Small intestine (tissue), 7 donors: ENCODE results near the gene NLK. TPM values are rescaled to one million over a fixed set of nuclear protein-coding genes. Genes with fewer than 3 reads are reported as not detected.
"Not testable (repeated sequence)": the region's sequence is repeated elsewhere in the genome, so short reads cannot be mapped to it uniquely, and the experiment has no call there.

Experiments
- DNase-seq, 2 donors: peaks; one replicate each; pipeline versions ENCODE4 v3.0.0 to v3.0.0-alpha.2; 2013
- FAIRE-seq: peaks from 2 replicates; lab custom pipeline; 2012; peaks lifted over from hg19 to GRCh38; lab: Jason Lieb, UNC
- H3K27ac ChIP-seq, 3 donors: one replicate each; pipeline ENCODE4 v1.5.1; 2013; ENCODE audit warnings: low read length in 2 of 3, mild to moderate bottlenecking in 2 of 3, control low read depth in 1 of 3, inconsistent platforms in 1 of 3, low read depth in 1 of 3, moderate library complexity in 1 of 3
- H3K27me3 ChIP-seq, 3 donors: one replicate each; pipeline ENCODE4 v1.6.1; 2013; ENCODE audit warnings: low read length in 3 of 3, inconsistent platforms in 1 of 3; ENCODE audit not compliant: control insufficient read depth in 3 of 3, insufficient read depth in 3 of 3
- H3K36me3 ChIP-seq, 3 donors: one replicate each; pipeline ENCODE4 v1.6.1; 2013; ENCODE audit warnings: low read length in 3 of 3, inconsistent platforms in 1 of 3, low read depth in 1 of 3, mild to moderate bottlenecking in 1 of 3, moderate library complexity in 1 of 3; ENCODE audit not compliant: control insufficient read depth in 3 of 3, insufficient read depth in 2 of 3
- H3K4me1 ChIP-seq, 3 donors: one replicate each; pipeline ENCODE4 v1.6.1; 2013; ENCODE audit warnings: low read length in 2 of 3, inconsistent platforms in 1 of 3, low read depth in 1 of 3, mild to moderate bottlenecking in 1 of 3, moderate library complexity in 1 of 3; ENCODE audit not compliant: control insufficient read depth in 3 of 3, insufficient read depth in 2 of 3
- H3K4me3 ChIP-seq, 3 donors: one replicate each; pipeline ENCODE4 v1.5.1; 2013; ENCODE audit warnings: low read length in 3 of 3, control low read depth in 1 of 3, inconsistent platforms in 1 of 3, low read depth in 1 of 3, mild to moderate bottlenecking in 1 of 3, moderate library complexity in 1 of 3
- H3K9me3 ChIP-seq, 2 donors: one replicate each; pipeline ENCODE4 v1.6.1; 2013; ENCODE audit warnings: low read depth in 1 of 2, low read length in 1 of 2; ENCODE audit not compliant: control insufficient read depth in 2 of 2, insufficient read depth in 1 of 2
- WGBS, 3 donors: extraction: QIAGEN DNeasy Blood & Tissue Kit; methylation state at CpG; one replicate each; pipeline ENCODE4 v1.1.7; 2013; 5-methylcytosine and 5-hydroxymethylcytosine counted together
- polyA plus RNA-seq, 4 donors: library from polyadenylated mRNA; stranded (reverse) in 3 of 4; unstranded in 1 of 4; fragments of 200-250 nt in 3 of 4; fragments of 120-200 nt in 1 of 4; gene quantifications; one replicate each; pipeline versions ENCODE4 v1.2.1 to v1.2.3, GENCODE V29; 2013
- donor health status: healthy with polysubstance abuse.
- donor health status: control.
- donor health status: control.
- donor health status: Bipolar disorder and iron deficiency.
- donor health status: healthy.

Gene NLK
- polyA plus RNA-seq, 4 donors = 7.0 to 13.3 (median 10.0) TPM

GRCh38 chr17:28031174-28031573 lies 11.3 kb upstream of the NLK start:
- H3K27ac ChIP-seq = no peak overlapping the region
- no peaks in the 10 kb centered on the region for H3K4me1 ChIP-seq
- H3K9me3 ChIP-seq = no peaks in the 10 kb centered on the region
- H3K36me3 ChIP-seq = no peaks in the 10 kb centered on the region
- no peaks in the 10 kb centered on the region for H3K27me3 ChIP-seq
- FAIRE-seq (no peak), DNase-seq (no peak)
- no peak overlapping the region for H3K4me3 ChIP-seq
- WGBS, 3 donors = 64 to 77% (median 75%) methylated on average over 6 of the region's 6 CpGs

- WGBS, 3 donors = 64 to 77% (median 76%) methylated on average over 8 of the region's 8 CpGs
- DNase-seq (no peak), FAIRE-seq (no peak)
- H3K27ac ChIP-seq = peak overlapping the region in 1 of 3 donors; percentile 5
- H3K27me3 ChIP-seq = no peaks in the 10 kb centered on the region
- no peaks in the 10 kb centered on the region for H3K36me3 ChIP-seq
- H3K4me3 ChIP-seq = no peak overlapping the region
- H3K9me3 ChIP-seq = no peaks in the 10 kb centered on the region
- H3K4me1 ChIP-seq = no peaks in the 10 kb centered on the region
Measured at GRCh38 chr17:28033972-28034714, 8.3 kb upstream of the NLK start.

GRCh38 chr17:28035452-28035851 lies 7.0 kb upstream of the NLK start:
- H3K4me1 ChIP-seq, FAIRE-seq, H3K27ac ChIP-seq, H3K4me3 ChIP-seq, H3K9me3 ChIP-seq, H3K36me3 ChIP-seq, H3K27me3 ChIP-seq, DNase-seq: not testable (repeated sequence)
- WGBS, 3 donors = 88 to 92% (median 91%) methylated on average over 3 to 4 of the region's 4 CpGs

GRCh38 chr17:28035884-28036283 lies 6.6 kb upstream of the NLK start:
- 85 to 91% (median 90%) methylated on average over 2 of the region's 2 CpGs for whole genome bisulfite sequencing, 3 donors
- H3K36me3 ChIP-seq, FAIRE-seq, H3K27ac ChIP-seq, H3K27me3 ChIP-seq, DNase-seq, H3K4me3 ChIP-seq, H3K9me3 ChIP-seq, H3K4me1 ChIP-seq: not testable (repeated sequence)

GRCh38 chr17:28038802-28039201 lies 3.7 kb upstream of the NLK start:
- DNase-seq (no peak), FAIRE-seq (no peak)
- no peak overlapping the region for H3K4me3 ChIP-seq
- 13 to 18% (median 14%) methylated on average over 1 of the region's 1 CpG for WGBS, 3 donors
- peaks cover 0 to 11% (median 2%) of the 10 kb centered on the region in 3 donors for H3K4me1 ChIP-seq
- H3K27me3 ChIP-seq = no peaks in the 10 kb centered on the region
- H3K36me3 ChIP-seq = no peaks in the 10 kb centered on the region
- H3K27ac ChIP-seq = no peak overlapping the region
- H3K9me3 ChIP-seq = no peaks in the 10 kb centered on the region

GRCh38 chr17:28039251-28039650 lies 3.2 kb upstream of the NLK start:
- no peak overlapping the region for H3K4me3 ChIP-seq
- H3K27me3 ChIP-seq = no peaks in the 10 kb centered on the region
- H3K36me3 ChIP-seq = no peaks in the 10 kb centered on the region
- no peak for FAIRE-seq
- no peaks in the 10 kb centered on the region for H3K9me3 ChIP-seq
- DNase-seq = no peak
- peaks cover 0 to 13% (median 5%) of the 10 kb centered on the region in 3 donors for H3K4me1 ChIP-seq
- H3K27ac ChIP-seq = no peak overlapping the region
- WGBS, 3 donors = 68 to 82% (median 68%) methylated on average over 3 of the region's 3 CpGs

- WGBS, 3 donors = 85 to 90% (median 90%) methylated on average over 6 of the region's 6 CpGs
- Histone ChIP-seq H3K27ac (no peak overlapping the region), H3K36me3 (no peaks in the 10 kb centered on the region), H3K27me3 (no peaks in the 10 kb centered on the region), H3K4me3 (no peak overlapping the region), H3K9me3 (no peaks in the 10 kb centered on the region), H3K4me1 (peaks cover 0 to 17% (median 8%) of the 10 kb centered on the region in 3 donors)
- DNase-seq = no peak
- FAIRE-seq = no peak
Measured at GRCh38 chr17:28040406-28040805, 2.1 kb upstream of the NLK start.

GRCh38 chr17:28041068-28041843 lies 1.2 kb upstream of the NLK start:
- Histone ChIP-seq H3K36me3 (no peaks in the 10 kb centered on the region), H3K27ac (peak overlapping the region; percentile 42 to 84 (median 61)), H3K4me1 (peaks cover 0 to 17% (median 8%) of the 10 kb centered on the region in 3 donors), H3K9me3 (no peaks in the 10 kb centered on the region), H3K4me3 (peak overlapping the region; percentile 71 to 90 (median 83)), H3K27me3 (no peaks in the 10 kb centered on the region)
- peak; percentile 97 for FAIRE-seq
- DNase-seq = peak; percentile 100
- 0 to 1% (median 0%) methylated on average over 24 to 43 of the region's 43 CpGs for whole genome bisulfite sequencing, 3 donors
